Activated gamma-delta T cell treated with Interleukin-2 at 50 U/mL for 16 hours (primary cell): ENCODE measurements around the gene AMDHD2.
"Not testable (repeated sequence)": the region's sequence is repeated elsewhere in the genome, so short reads cannot be mapped to it uniquely, and the experiment has no call there.

Experiments
- DNase-seq: peaks from one replicate; pipeline ENCODE4 v3.0.0-alpha.2; 2020

AMDHD2 gene, protein sequence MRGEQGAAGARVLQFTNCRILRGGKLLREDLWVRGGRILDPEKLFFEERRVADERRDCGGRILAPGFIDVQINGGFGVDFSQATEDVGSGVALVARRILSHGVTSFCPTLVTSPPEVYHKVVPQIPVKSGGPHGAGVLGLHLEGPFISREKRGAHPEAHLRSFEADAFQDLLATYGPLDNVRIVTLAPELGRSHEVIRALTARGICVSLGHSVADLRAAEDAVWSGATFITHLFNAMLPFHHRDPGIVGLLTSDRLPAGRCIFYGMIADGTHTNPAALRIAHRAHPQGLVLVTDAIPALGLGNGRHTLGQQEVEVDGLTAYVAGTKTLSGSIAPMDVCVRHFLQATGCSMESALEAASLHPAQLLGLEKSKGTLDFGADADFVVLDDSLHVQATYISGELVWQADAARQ

DNA sequence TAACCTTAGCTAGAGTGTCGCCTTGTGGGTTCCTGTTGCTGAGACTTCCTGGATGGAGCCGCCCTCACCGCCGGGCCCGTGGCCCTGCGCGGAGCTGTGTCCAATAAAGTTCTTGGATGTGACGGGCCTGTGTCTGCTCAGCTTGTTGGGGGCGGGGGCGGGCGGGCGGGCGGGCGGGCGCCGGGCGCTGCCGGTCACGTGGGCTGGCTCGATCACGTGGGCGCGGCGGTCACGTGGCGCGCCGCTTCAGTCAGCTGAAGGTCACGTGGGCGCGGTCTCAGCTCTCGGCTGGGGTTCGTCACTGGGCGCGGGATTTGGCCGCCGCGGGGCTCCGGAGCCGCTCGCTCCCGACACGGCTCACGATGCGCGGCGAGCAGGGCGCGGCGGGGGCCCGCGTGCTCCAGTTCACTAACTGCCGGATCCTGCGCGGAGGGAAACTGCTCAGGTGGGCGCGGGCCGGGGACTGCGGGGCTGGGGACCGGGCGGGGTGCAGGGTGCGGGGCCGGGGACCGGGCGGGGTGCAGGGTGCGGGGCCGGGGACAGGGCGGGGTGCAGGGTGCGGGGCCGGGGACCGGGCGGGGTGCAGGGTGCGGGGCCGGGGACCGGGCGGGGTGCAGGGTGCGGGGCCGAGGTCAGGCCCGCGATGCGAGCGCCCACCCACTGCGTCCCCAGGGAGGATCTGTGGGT, at the start of gene AMDHD2:
Gene AMDHD2, plus strand, starts transcription at position 275 of the 687 bp plus-strand sequence. Its CDS starts 88 bp downstream, at position 363.
- DNase-seq: peak; percentile 84

DNA sequence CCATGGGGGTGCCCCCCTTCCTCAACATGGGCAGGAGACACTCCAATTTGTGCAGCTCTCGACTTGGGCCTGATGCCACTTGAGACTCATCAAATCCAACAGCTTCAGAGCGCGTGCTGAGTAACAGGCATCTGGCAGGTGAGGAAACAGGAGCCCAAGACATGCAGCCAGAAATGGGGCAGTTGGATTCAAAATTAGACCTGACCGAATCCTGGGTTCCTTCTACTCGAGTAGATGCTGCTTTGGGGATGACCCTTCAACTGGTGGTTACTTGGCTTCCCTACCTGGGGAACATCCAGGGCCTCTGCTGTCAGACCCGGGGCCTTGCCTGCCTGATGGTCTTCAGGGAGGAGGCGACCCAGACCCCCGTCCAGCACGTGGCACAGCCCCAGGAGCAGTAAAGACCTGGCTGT, 49.6 kb upstream of the AMDHD2 start:
- DNase-seq: no peak

DNA sequence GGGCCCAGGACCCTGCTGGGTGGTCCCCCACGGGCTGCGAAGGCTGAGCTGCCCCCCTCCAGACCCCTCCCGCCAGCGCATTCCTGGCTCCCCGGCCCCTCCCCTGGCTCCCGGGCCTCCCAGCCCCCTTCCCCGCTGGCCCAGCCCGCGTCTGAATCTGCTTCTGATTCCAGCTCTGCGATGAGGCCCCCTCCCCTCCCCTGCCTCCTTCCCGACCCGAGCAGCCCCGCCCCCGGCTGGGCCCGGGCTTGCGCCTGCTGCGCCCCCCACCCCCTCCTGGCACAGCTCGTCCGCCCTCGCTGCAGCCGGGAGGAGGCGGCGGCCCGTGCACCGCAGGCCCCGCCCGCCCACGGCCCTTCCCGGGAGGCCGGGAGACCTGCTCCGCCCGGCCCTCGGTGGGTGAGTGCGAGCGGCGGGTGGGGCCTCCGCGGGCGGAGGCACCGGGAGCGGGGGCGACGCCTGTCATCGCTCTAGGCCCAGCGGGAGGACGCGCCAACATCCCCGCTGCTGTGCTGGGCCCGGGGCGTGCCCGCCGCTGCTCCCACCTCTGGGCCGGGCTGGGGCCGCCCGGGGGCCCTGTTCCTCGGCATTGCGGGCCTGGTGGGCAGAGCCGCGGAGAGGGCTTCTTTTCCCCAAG, 49.0 kb upstream of the AMDHD2 start, which contains the start of gene NTN3:
Gene NTN3, plus strand, starts transcription at position 282 of the 637 bp plus-strand sequence. CDS start 405 bp downstream, outside the sequence.
- DNase-seq: no peak

DNA sequence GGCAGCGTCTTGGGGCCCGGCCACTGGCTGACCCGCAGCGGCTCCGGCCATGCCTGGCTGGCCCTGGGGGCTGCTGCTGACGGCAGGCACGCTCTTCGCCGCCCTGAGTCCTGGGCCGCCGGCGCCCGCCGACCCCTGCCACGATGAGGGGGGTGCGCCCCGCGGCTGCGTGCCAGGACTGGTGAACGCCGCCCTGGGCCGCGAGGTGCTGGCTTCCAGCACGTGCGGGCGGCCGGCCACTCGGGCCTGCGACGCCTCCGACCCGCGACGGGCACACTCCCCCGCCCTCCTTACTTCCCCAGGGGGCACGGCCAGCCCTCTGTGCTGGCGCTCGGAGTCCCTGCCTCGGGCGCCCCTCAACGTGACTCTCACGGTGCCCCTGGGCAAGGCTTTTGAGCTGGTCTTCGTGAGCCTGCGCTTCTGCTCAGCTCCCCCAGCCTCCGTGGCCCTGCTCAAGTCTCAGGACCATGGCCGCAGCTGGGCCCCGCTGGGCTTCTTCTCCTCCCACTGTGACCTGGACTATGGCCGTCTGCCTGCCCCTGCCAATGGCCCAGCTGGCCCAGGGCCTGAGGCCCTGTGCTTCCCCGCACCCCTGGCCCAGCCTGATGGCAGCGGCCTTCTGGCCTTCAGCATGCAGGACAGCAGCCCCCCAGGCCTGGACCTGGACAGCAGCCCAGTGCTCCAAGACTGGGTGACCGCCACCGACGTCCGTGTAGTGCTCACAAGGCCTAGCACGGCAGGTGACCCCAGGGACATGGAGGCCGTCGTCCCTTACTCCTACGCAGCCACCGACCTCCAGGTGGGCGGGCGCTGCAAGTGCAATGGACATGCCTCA, 48.3 kb upstream of the AMDHD2 start:
- DNase-seq: no peak

DNA sequence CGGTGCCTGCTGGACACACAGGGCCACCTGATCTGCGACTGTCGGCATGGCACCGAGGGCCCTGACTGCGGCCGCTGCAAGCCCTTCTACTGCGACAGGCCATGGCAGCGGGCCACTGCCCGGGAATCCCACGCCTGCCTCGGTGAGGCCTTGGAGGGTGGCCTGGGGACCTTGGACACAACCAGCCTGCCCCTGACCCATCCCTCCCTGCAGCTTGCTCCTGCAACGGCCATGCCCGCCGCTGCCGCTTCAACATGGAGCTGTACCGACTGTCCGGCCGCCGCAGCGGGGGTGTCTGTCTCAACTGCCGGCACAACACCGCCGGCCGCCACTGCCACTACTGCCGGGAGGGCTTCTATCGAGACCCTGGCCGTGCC, 47.7 kb upstream of the AMDHD2 start:
- no peak for DNase-seq

DNA sequence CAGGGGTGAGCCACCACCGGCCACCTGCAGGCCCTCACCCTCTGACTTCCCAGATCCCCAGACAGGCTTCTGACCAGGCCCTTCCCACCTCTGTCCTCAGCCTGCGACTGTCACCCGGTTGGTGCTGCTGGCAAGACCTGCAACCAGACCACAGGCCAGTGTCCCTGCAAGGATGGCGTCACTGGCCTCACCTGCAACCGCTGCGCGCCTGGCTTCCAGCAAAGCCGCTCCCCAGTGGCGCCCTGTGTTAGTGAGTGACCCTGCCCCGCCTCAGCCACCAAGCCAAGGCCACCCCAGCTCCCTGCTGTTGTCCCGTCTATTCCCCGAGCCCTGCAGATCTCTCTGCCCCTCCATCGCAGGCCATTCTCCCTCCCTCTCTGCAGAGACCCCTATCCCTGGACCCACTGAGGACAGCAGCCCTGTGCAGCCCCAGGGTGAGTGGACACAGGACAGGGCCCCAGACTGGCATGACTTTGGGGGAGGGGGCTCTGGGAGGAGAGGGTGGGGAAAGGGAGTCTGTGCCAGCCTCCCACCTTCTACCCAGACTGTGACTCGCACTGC, 47.2 kb upstream of the AMDHD2 start:
- no peak for DNase-seq

DNA sequence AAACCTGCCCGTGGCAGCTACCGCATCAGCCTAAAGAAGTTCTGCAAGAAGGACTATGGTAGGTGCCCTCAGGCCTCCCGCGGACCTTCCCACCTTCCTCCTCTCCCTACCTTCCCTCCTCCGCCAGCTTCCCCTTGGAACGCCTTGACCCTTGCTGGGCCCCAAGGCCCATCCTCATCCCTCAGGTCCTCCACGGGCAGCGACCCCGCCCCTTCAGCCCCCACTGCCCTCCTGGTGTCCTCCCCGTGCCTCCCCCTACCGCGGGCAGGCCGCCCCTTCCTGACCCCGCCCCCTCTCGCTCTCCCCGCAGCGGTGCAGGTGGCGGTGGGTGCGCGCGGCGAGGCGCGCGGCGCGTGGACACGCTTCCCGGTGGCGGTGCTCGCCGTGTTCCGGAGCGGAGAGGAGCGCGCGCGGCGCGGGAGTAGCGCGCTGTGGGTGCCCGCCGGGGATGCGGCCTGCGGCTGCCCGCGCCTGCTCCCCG, 46.7 kb upstream of the AMDHD2 start:
- DNase-seq: no peak

DNA sequence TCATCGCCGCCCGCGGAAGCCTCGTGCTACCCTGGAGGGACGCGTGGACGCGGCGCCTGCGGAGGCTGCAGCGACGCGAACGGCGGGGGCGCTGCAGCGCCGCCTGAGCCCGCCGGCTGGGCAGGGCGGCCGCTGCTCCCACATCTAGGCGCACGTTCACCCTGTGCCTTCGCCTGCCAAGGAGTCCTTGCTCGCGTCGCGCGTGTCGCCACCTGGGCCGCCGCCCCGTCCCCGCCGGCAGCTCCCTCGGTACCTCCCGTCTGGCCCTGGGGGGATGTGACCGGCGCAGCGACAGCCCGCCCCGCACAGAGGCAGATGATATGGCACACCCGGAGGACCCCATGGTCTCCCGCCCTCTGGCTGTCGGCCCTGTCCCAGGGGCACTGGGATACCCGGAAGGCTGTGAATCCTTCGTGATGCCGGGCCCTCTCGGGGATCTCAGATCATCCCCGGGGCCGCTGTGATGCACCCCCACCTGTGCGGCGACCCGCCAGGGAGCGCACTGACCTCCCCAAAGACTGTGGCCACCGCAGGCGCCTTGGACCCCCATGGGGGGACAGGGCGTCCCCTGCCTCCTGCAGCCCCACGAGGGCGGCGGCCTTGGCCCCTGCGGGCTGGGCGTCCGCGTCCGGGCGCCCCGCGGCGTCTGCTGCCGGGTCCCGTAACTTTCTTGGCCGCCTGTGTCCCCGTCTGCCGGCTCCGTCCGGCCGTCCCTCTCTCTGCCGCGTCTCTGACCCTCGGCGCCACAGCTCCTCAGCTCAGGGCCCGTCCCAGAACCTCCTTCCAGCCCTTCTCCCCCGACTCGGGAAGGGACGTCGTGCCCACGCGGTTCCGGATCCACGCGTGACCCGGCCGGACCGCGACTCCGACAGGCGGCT, 45.9 kb upstream of the AMDHD2 start:
- DNase-seq: peak; percentile 47

DNA sequence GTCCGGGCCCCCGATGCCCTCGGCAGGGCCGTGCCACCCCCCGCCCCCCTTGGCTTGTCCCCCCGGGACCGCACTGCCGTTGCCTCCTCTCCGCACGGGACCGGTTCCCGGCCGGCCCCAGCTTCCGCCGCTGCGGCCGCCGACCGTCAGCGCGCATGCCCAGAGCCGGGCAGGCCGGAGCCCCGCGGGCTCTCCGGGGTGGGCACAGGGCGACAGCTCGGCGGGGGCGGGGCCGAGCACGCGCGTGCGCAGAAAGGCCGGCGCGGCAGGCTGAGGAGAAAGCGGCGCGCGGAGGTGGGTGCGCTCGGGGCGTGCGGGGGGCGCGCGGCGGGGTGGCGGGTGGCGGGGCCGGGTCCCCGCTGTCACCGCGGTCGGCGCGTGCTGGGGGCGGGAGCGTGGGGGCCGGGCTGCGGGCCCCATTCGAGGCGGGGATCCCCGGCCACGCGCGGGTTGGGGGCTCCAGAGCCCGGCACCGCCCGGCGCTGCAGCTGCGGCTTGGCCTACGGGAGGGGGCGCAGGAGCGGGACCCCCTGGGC, 45.2 kb upstream of the AMDHD2 start, which contains the start of gene TBC1D24:
Gene TBC1D24, plus strand, starts transcription at position 251 of the 536 bp plus-strand sequence. CDS start 21,022 bp downstream, outside the sequence.
- peak; percentile 80 for DNase-seq

DNA sequence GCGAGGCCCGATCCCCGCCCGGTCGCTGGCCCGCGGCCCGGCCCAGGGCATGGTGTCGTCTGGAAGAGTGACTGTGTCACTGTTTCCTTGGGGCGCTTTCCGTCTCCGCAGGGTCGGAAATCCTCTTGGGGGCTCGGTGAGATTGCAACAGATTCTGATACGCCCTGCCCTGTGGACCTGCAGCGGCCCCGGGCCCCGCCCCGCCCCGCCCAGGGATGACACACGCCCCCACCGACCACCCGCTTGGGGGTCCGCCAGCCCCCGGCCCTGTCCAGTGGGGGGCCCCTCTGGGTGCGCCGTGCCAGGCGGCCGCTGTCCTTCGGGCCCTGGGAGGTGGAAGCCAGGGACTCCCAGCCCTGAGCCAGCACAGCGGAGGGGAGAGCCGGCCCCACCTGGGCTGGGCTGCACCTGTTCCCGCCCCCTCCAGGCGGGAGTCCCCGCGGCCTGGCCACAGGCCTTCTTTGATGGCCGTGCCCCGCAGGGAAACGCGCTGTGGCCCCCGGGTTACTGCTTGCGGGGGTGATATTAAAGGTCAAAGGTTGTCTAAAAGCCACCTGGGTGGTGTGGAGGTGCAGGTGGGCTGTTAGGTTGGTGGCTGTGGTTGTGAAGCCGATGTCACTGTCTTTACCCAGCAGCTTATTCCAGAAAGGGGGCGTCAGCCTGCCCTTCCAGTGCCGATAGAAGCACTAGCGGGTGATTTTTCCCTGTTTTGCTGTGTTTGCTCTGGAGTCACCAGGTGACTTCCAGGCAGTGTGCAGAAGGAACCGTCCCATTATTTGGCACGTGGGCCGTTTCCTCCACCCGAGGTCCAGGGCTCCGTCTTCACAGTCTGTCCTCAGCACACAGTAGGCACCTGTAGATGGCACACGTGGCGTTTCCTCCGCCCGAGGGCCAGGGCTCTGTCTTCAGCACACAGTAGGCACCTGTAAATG, 44.5 kb upstream of the AMDHD2 start:
- DNase-seq: peak; percentile 37

DNA sequence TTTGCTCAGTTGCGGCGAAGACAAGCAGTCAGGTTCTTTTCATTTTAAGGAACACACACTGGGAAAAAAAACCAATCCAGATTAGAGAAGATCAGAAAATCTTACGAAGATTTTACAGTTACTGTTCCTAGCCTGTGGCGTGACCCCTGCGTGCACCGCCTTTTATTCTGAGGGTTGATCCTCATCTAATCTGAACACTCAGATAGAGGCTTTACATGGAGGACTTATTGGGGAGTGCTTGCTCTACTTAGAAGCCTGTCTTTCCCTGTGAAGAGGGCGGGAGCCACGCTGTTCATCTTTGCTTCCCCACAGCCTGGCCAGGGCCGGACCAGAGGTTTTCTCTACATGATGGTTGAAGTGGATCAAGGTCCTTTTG, 43.8 kb upstream of the AMDHD2 start:
- no peak for DNase-seq

DNA sequence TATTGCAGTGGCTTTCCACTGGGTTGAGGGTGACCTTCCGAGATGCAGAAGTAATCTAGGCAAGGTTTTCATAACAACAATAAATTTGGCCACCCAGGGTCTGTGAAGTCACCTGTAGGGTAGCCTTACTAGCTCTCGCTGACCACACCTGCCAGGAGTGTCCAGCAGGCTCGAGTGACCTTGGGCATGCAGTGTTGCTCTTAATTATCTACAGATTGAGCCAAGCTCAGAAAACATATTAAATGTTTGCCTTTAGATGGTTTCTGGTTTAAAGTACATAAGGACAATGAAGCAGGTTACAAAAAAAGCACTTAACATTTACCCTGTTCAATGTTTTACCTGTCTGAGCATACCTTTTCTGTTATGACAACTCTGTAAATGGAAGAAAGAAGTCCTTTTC, 43.4 kb upstream of the AMDHD2 start:
- DNase-seq: no peak

DNA sequence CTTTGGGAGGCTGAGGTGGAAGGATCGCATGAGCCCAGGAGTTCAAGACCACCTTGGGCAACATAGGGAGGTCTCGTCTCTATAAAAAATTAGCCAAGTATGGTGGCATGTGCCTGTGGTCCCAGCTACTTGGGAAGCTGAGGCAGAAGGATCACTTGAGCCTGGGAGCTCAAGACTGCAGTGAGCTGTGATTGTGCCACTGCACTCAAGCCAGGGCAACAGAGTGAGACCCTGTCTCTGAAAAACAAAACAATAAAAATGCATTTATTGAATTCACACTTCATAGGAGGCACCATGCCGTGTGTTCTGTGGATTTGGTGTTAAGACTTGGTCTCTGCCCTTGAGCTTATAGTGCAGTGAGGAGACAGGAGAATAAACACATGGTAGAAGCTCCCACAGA, 42.8 kb upstream of the AMDHD2 start:
- DNase-seq: no peak

DNA sequence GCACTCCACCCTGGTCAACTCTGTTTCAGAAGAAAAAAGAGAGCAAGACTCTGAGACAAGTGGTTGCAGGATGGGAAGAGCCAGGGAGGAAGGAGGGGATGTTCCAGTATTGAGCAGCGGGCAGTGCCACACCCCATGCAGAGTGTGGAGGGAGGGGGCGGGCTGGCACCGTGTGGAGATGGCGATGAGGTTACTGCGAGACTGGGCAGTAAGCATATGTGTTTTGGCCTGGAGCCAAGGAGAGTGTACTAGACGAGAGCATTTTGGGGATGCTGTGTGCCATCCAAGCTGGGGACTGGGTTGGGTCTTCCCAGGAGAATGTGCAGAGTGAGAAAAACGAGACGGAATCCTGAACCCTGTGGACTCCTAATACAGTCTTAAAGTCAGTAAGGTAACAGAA, 41.9 kb upstream of the AMDHD2 start:
- no peak for DNase-seq

DNA sequence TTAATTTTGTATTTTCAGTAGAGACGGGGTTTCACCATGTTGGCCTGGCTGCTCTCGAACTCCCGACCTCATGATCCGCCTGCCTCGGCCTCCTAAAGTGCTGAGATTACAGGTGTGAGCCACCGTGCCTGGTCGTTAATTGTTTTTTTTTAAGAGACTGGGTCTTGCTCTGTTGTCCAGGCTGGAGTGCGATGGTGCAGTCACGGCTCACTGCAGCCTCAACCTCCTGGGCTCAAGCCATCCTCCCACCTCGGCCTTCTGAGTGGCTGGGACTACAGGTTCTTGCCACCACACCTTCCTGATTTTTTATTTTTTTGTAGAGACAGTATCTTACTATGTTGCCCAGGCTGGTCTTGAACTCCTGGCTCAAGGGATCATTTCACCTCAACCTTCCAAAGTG, 40.2 kb upstream of the AMDHD2 start:
- DNase-seq: not testable (repeated sequence)

DNA sequence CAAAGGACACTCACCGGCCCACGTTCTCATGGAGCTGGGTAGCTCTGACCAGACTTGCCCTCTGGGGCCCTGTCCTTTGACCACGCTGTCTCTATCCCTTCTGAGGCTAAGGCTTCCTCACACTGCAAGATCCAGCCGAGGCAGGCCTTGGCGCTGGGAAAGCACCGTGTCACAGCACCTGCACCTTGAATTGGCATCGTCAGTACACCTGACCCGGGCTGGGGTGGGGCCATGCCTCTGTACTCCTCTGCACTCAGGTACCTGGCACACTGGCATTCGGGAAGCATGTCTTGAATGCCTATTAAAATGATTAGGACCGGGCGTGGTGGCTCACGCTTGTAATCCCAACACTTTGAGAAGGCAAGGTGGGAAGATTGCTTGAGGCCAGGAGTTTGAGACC, 39.2 kb upstream of the AMDHD2 start:
- no peak for DNase-seq

DNA sequence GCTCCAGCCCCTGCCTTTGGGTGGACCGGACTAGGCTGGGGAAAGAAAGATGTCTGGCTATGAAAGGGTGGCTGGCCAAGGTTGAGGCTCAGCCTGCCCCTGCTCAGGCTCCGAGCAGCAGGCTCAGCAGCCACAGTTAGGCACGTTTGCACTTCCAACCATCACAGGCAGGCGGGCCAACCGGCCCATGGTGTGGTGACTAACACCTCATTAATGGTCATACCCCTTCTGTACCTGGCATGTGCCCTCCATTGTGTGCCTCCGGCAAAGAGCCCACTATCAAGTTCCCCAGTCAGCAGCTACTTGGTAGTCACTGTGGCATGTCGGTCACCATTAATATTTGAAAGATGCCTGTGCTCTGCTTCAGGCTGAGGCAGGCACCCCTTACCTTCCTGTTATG, 38.5 kb upstream of the AMDHD2 start:
- DNase-seq: no peak

DNA sequence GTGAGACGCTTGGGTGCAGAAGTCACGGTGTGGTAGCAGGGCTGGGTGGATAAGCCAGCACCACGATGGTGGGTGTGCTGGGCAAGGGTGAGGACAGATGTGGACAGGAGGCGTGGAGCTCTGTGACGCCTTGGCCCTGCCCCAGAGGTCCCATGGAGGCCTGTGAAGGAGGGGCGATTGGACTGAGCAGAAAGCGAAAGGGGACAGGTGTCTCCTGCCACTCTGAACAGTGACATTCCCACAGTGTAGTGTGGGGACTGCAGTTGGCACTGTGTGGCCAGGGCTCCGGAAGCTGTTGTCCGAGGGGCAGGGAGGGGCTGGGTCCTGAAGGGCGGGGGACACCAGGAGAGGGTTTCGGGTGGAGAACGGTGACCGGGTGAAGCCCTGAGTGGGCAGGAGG, 37.9 kb upstream of the AMDHD2 start:
- no peak for DNase-seq

DNA sequence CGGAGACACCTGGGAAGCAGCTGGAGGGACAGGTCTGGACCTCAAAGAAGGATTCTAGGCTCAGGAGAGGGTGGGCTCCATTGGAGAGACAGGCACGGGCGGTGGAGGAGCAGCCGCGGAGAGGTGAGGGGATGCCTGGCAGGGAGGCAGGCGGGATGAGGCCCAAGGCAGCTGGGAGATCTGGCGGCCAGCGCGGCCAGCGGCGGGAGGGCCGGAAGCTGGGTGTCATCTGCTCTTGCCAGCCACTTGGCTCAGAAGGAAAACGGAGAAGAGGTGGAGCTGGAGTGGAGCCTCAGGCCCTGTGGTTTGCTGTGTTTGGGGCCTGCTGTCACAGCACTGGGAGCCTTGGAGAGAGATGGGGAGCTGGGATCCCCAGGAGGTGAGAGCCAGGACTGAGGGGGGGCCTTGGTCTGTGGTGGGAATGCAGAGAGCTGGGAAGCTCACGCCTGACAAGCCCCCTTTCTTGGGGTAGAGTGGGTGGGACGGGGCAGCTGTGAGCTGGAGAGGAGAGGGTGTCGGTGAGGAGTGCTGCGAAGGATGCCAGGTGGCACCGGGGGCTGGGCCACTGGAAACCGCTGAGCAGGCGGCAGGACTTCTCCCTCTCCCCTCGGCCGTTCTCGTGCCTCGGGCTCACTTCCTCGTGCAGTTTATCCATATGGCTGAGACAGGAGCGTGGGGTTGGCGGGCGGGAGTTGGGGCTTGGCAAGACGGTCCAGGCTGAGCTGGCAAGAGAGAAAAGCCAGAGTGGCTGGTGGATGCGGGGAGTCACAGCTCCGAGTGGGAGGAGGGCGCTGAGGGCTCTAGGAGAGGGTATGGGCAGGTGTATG, 37.2 kb upstream of the AMDHD2 start:
- DNase-seq: no peak
